Osteoblast (primary cell): ENCODE measurements around the gene RYR2. TPM values are rescaled to one million over a fixed set of nuclear protein-coding genes. Genes with fewer than 3 reads are reported as not detected.

ENCODE experiments used
- DNase-seq: peaks from one replicate; pipeline ENCODE4 v3.0.0; 2011; ENCODE audit warnings: low spot score, mixed read lengths; ENCODE audit not compliant: insufficient read length; ENCODE audit errors: missing footprints
- H2AFZ ChIP-seq: 2 replicates; pipeline ENCODE4 v1.6.0; 2011; ENCODE audit warnings: mild to moderate bottlenecking, low read length
- H3K27ac ChIP-seq: 2 replicates; pipeline ENCODE4 v1.5.1; 2011; ENCODE audit warnings: mild to moderate bottlenecking, low read depth, low read length, moderate library complexity
- H3K27me3 ChIP-seq: 2 replicates; pipeline ENCODE4 v1.6.0; 2012; ENCODE audit warnings: mild to moderate bottlenecking, control low read depth, inconsistent platforms, low read length, moderate library complexity; ENCODE audit not compliant: insufficient read depth
- H3K36me3 ChIP-seq: 2 replicates; pipeline ENCODE4 v1.5.1; 2011; ENCODE audit warnings: mild to moderate bottlenecking, low read length, control low read depth, moderate library complexity; ENCODE audit not compliant: insufficient read depth
- H3K4me1 ChIP-seq: 2 replicates; pipeline ENCODE4 v1.5.1; 2011; ENCODE audit warnings: mild to moderate bottlenecking, low read length, control low read depth, moderate library complexity; ENCODE audit not compliant: insufficient read depth
- H3K4me2 ChIP-seq: 2 replicates; pipeline ENCODE4 v1.6.0; 2011; ENCODE audit warnings: mild to moderate bottlenecking, low read length; ENCODE audit not compliant: insufficient read depth
- H3K4me3 ChIP-seq: fragments of 200-600 bp; sonication (generic); 3 replicates; pipeline ENCODE4 v1.5.1; 2012; ENCODE audit warnings: mild to moderate bottlenecking, low read length, inconsistent platforms; ENCODE audit not compliant: insufficient read depth
- H3K79me2 ChIP-seq: 2 replicates; pipeline ENCODE4 v1.6.0; 2012; ENCODE audit warnings: mild to moderate bottlenecking, low read length, control low read depth, inconsistent platforms; ENCODE audit not compliant: insufficient read depth
- H3K9me3 ChIP-seq: 2 replicates; pipeline ENCODE4 v1.5.1; 2011; ENCODE audit warnings: low read depth, low read length, control low read depth
- H4K20me1 ChIP-seq: 2 replicates; pipeline ENCODE4 v1.6.0; 2012; ENCODE audit warnings: mild to moderate bottlenecking, low read length, control low read depth; ENCODE audit not compliant: insufficient read depth
- CTCF ChIP-seq: IDR thresholded peaks from 2 replicates; pipeline ENCODE4 v1.5.1; 2011; ENCODE audit warnings: mild to moderate bottlenecking, low read depth, low read length, moderate library complexity; ENCODE audit errors: extremely low read depth
- total RNA-seq: library from RNA; depleted of rRNA; stranded (reverse); fragments of >200 nt; gene quantifications from 2 replicates; pipeline ENCODE4 v1.2.3, GENCODE V29; 2012

Gene RYR2
- total RNA-seq, 1 donor, result not detected

- H3K36me3 ChIP-seq, result no peaks in the 10 kb centered on the region
- TF ChIP-seq CTCF, result no peak
- H3K4me2 ChIP-seq, result no peak overlapping the region
- no peak for DNase-seq
- H3K27ac ChIP-seq, result no peak overlapping the region
- no peaks in the 10 kb centered on the region for H3K27me3 ChIP-seq
- peaks cover 2% of the 10 kb centered on the region for H3K9me3 ChIP-seq
- no peaks in the 10 kb centered on the region for H3K79me2 ChIP-seq
- no peaks in the 10 kb centered on the region for H3K4me1 ChIP-seq
- no peaks in the 10 kb centered on the region for H4K20me1 ChIP-seq
- no peak overlapping the region for H3K4me3 ChIP-seq
- H2AFZ ChIP-seq, result no peak overlapping the region
Observed at GRCh38 chr1:237679687-237680086, 637.7 kb downstream of the RYR2 start.

GRCh38 chr1:237681210-237681609 lies 639.2 kb downstream of the RYR2 start:
- H3K4me1 ChIP-seq, result no peaks in the 10 kb centered on the region
- no peak overlapping the region for H3K4me3 ChIP-seq
- H3K27ac ChIP-seq, result no peak overlapping the region
- no peaks in the 10 kb centered on the region for H3K79me2 ChIP-seq
- no peak for DNase-seq
- no peaks in the 10 kb centered on the region for H4K20me1 ChIP-seq
- no peaks in the 10 kb centered on the region for H3K27me3 ChIP-seq
- TF ChIP-seq CTCF, result no peak
- H2AFZ ChIP-seq, result no peak overlapping the region
- no peak overlapping the region for H3K4me2 ChIP-seq
- H3K36me3 ChIP-seq, result no peaks in the 10 kb centered on the region
- peaks cover 1% of the 10 kb centered on the region for H3K9me3 ChIP-seq

GRCh38 chr1:237684236-237684635 lies 642.3 kb downstream of the RYR2 start:
- Histone ChIP-seq H3K27me3 (no peaks in the 10 kb centered on the region), H3K4me3 (no peak overlapping the region), H3K4me1 (no peaks in the 10 kb centered on the region), H3K79me2 (no peaks in the 10 kb centered on the region), H4K20me1 (no peaks in the 10 kb centered on the region), H3K4me2 (no peak overlapping the region), H3K9me3 (no peaks in the 10 kb centered on the region), H3K27ac (no peak overlapping the region), H2AFZ (no peak overlapping the region), H3K36me3 (no peaks in the 10 kb centered on the region)
- no peak for DNase-seq
- TF ChIP-seq CTCF, result no peak

- no peak for TF ChIP-seq CTCF
- no peaks in the 10 kb centered on the region for H3K4me1 ChIP-seq
- no peaks in the 10 kb centered on the region for H3K9me3 ChIP-seq
- H3K27me3 ChIP-seq, result no peaks in the 10 kb centered on the region
- no peaks in the 10 kb centered on the region for H4K20me1 ChIP-seq
- H3K27ac ChIP-seq, result no peak overlapping the region
- no peaks in the 10 kb centered on the region for H3K79me2 ChIP-seq
- no peak overlapping the region for H3K4me3 ChIP-seq
- no peak for DNase-seq
- H3K4me2 ChIP-seq, result no peak overlapping the region
- H2AFZ ChIP-seq, result no peak overlapping the region
- no peaks in the 10 kb centered on the region for H3K36me3 ChIP-seq
Observed at GRCh38 chr1:237685551-237685950, 643.6 kb downstream of the RYR2 start.
